GM21529 (cell line): ENCODE results near the gene KITLG.
"Not testable (repeated sequence)": the region's sequence is repeated elsewhere in the genome, so short reads cannot be mapped to it uniquely, and the experiment has no call there.

Experiments used
- ATAC-seq: cut with Tn5 transposase; IDR thresholded peaks from one replicate; pipeline ENCODE4 v1.9.1; 2021; ENCODE audit not compliant: unreplicated experiment

KITLG gene

GRCh38 chr12:88544991-88545980 is 35.0 kb downstream of the KITLG start:
- no peak for ATAC-seq

DNA sequence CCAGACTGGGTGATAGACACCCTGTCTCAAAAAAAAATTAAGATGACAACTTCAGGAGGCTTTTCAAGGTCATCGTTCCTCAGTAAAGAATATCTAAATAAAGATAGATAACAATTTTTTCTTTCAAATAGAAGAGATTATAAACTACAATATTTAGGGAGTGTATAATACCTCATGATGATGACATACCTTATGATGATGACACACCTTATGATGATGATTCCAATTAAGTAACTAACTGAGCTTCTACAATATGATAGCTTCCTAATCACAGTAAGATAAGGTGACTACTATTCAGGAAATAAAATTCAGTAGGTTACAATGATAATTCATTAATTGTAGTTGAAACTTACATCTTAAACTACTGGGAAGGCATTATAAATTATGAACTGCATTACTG is 40.4 kb downstream of the KITLG start:
- ATAC-seq: no peak

DNA sequence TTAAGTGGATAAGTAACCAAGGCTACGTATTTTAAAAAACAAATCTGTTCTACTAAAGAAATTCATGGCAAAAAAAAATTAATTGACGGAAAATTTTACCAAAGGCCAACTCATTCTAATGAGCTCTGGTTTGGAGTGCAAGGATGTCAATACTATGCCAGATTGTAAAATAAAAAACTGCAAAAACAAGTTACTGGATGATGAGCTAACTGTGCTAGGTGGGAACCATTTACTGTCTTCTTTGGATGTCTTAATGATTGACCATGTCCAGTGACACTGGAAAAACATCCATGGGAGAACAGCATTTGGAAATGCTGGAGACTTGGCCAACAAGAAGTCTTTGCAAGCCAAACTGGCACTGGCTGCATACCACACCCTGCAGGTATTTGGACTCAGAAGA is 41.6 kb downstream of the KITLG start:
- no peak for ATAC-seq

DNA sequence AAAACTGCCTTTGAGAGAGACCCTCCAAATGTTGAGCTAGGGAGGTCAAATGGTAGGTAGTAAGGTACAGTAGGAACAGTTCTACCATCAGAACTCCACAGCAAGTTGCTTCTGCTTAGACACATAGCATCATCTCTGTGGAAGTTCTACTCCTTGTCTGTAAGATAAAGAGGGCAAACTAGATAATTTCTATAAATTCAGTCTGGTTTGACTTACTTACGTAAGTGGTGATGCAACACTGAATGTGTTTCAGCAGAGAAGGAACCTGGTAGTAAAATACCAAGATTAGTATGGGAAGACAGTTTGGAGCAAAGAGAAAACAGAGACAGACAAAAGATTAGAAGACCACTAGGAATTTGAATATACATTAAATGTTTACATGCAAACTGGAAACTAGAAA is 42.0 kb downstream of the KITLG start:
- ATAC-seq: no peak

GRCh38 chr12:88530868-88531267 is 49.4 kb downstream of the KITLG start:
- no peak for ATAC-seq

DNA sequence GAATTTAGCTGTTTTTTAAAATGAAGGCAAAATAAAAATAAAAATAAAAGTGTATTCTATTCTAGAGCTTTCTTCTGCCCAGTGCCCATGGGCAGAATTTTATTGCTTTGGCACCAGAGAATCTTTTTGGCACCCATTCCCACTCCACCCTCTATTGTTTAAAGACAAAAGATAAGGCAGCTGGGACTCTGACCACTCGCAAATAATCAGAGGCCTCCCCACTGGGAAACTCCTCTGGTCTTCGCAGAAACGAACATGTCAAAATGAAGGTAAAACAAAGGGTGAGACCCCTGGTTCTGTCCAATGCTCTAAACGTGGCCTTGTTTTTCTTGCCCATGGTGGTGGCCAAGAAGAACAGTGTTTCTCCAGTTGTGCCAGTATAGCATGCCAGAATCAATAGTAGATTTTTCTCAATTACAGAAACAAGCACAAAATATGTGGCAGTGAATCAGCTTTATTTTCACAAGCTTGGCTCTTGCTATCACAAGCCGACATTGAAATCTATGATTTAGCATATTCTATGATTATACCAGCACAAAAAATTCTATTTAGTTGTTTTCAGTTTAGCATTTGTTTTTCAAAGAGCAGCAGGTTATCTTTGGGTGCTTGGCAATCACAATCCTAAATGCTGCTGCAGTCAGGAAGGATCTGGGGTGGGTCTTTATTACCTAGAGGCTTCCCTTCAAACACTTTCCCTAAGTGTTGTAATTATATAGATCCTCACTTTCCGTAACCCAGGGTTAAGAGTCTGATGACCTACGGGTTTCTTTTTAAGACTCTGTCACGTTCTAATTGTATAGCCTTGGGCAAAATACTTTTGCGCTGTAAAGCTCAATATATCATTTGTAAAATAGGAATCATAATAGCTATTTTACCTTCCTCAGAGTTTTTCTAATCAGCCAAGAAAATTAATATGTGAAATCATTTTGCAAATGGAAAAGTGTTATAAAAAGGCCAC is 50.5 kb downstream of the KITLG start:
- no peak for ATAC-seq

DNA sequence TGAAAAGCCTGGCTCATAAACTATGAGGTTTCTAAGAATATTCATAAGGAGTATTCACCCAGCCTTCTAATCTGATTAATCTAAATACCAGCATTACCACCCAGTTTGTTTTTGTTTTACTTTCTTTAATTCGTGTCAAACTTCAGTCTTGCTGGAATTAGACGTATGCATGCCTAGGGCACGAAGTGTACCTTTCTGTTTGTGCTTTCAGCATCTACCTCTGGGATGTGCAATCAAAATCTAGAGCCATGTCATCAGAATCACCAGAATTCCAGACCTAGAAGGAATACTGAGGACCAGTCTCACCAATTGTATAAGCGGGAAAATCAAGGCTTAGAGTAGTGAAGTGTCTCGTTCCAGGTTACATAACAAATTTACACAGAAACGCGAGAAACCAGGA is 57.3 kb downstream of the KITLG start:
- no peak for ATAC-seq

GRCh38 chr12:88520436-88520820 is 59.8 kb downstream of the KITLG start:
- no peak for ATAC-seq

DNA sequence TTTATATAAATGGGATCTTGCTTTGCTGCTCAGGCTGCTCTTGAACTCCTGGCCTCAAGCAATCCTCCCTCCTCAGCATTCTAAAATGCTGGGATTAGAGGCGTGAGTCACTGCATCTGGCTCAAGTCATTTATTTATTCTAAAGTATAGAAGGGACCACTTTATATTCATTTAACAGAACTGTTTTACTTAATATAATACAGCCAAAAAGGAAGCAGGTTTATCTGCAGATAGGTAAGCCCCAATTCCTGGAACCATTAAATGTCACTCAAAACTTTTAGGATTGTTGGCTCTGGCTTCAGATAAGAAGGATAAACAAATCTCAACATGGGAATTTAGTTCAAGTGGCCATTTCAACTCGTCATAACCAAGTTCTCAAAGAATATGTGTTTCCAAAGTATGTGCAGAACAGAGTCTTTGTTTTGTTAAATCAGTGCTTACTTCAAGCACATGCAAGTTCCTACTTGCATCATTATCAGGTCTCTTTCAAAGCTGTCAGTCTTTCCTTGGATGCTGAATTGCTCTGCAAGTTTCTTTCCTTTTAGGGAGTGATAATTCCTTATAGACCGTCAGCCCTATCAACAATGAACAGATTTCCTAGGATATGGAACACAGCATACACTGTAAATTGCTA is 60.4 kb downstream of the KITLG start:
- ATAC-seq: no peak

- ATAC-seq: no peak
These were observed 61.3 kb downstream of the KITLG start for GRCh38 chr12:88518863-88519403.

GRCh38 chr12:88516811-88517210 is 63.5 kb downstream of the KITLG start:
- no peak for ATAC-seq

GRCh38 chr12:88510843-88511242 is 69.4 kb downstream of the KITLG start:
- ATAC-seq: no peak

DNA sequence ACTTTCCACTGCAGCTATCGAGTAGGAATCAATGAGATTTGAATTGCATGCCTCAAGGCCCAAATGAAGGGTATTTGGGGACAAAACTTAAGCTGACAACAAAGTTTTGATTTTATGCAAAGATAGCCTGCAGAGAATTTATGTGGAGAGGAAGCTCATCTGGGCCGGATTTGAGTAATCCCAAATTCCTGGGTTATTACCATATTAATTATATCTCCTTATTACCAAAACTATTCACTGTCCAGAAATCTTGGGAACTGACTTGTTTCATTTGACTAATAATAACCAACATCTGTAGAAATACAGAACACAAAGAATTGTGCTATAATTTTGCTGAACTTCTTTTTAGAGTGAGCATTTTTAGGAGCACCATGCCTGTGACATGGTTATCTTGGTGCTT is 70.4 kb downstream of the KITLG start:
- ATAC-seq: no peak

DNA sequence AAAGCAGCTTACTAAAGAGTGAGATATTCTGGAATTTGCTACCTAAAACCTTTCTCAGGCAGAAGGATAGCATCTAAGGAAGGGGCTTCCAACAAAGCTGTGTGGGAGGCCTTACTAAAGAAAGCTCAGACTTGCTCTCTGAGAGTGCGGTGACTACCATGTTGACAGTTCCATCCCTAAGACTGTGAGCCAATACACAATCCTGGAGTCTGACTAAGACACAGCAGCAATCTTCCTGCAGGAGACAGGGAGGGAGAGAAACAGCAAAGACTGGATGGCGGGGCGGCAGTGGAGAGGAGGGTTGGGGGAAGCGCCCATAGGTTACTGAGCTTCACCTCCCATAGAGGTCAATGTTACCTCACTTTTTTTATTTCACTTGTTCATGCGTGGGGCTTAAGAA is 70.9 kb downstream of the KITLG start:
- no peak for ATAC-seq

GRCh38 chr12:88507851-88508250 is 72.4 kb downstream of the KITLG start:
- ATAC-seq: not testable (repeated sequence)

- no peak for ATAC-seq
These were observed 73.0 kb downstream of the KITLG start for GRCh38 chr12:88507270-88507669.

DNA sequence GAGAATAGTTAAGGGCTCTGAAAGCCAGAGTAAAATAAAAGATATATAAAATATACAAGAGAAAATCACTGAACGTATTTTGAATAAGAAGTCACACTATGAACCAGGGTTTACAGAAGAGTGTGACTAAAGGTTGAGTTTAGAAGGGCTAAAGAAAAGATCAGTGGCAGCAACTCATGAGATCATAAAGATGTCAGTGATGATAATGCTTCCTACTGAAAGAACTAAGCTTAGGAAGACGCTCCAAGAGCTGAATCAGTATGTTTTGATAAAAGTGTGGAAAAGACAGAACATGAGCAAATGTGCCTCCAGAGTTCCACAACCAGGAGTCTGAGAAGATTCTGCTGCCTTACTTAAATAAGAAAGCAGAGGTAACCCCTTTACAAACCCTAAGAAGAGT is 74.6 kb downstream of the KITLG start:
- ATAC-seq: no peak

GRCh38 chr12:88503281-88503703 is 77.0 kb downstream of the KITLG start:
- no peak for ATAC-seq

- no peak for ATAC-seq
These were observed 78.0 kb downstream of the KITLG start for GRCh38 chr12:88501972-88502938.

GRCh38 chr12:88496891-88497371 is 83.3 kb downstream of the KITLG start:
- ATAC-seq: no peak
